ENCODE measurements around the gene PARG.
"Not testable (repeated sequence)": the region's sequence is repeated elsewhere in the genome, so short reads cannot be mapped to it uniquely, and the experiment has no call there.

Gene PARG

DNA sequence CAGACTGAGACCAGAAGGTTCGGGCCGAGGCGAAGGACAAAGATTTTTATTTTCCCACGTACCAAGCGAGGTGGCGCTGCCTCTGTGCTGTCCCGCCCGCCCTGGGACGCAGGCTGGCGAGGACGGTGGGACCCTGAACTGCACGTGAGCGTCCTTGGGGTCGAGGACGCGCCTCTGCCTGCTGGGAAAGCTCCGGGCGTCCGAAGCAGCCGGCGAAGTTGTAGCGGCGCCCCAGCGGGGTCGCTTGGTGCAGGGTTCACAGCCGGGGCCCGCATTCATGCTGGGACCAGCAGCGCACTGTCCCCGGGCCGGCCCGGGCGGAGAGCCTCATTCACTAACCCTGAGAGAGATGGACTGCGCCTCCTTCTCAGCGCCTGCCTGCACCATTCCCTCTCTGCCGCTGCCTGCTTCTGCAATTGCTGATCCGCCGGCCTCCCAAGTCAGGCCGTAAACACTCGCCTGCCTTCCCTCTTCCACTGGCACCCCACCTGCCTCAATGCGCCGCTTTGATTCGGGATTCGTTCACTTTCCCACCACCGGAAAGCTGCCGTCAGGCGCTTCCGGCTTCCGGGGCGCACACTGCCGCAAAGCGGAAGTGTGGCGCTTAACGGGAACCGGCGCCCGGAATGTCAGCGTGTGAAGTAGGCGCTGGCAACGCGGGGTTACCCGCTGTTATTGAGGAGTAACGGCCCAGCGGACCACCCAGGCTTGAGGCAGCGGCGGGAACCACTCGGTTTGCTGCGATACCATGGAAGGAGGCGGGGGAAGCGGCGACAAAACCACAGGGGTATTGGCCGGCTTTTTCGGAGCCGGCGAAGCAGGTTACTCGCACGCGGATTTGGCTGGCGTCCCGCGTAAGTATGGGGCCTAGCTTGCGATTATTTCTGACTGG lies at the start of gene PARG, which contains the start of gene TIMM23B:
Gene PARG, minus strand, starts transcription at position 581 of the 892 bp plus-strand sequence. Its CDS starts 302 bp downstream, at position 279.
Gene TIMM23B, plus strand, starts transcription at position 607 of the 892 bp plus-strand sequence. Its CDS starts 142 bp downstream, at position 749.
- peak; percentile 82 for DNase-seq (ENCODE audit: low read depth)
- H3K4me3 ChIP-seq (replicated peaks; ENCODE audit: low read depth, low read length), result peak within 1 kb of the TSS; percentile 69

DNA sequence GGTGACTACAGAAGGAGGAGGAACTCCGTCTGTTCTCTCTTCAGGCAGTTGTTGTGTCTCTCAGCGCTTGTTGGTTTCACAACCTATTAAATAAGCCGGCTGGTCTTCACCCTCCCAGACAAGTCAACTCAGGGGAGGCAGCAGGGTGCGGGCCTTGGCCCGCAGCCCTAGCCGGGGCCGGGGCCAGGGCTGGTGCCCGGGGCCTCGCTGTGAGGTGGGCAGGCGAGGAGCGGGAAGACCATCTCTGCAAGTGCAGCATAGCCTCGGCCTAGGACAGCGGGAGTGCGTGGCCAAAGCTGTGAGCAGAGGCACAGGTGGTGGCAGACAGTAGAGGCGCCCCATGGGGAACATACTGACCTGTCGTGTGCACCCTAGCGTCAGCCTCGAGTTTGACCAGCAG lies 46.5 kb upstream of the PARG start, which contains the start of gene AGAP6:
Gene AGAP6, plus strand, starts transcription at position 31 of the 400 bp plus-strand sequence. Its CDS starts 310 bp downstream, at position 341.
- H3K4me3 ChIP-seq (replicated peaks; ENCODE audit: low read depth, low read length); DNase-seq (ENCODE audit: low read depth): not testable (repeated sequence)

DNA sequence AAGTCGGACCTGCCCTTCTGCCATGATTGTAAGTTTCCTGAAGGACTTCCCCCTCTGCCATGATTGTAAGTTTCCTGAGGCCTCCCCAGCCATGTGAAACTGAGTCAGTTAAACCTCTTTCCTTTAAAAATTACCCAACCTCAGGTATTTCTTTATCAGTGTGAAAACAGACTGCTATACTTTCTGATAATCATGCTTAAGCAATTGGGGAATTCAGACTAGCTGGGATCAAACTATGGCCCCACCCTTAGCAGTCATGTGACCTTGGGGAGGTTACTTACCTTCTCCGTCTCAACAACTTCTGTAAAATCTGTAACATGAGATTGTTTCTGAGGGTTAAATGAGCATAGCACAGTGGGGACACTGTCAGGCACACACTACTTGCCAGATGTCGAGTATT lies 45.4 kb upstream of the PARG start:
- not testable (repeated sequence) for DNase-seq (ENCODE audit: low read depth)

DNA sequence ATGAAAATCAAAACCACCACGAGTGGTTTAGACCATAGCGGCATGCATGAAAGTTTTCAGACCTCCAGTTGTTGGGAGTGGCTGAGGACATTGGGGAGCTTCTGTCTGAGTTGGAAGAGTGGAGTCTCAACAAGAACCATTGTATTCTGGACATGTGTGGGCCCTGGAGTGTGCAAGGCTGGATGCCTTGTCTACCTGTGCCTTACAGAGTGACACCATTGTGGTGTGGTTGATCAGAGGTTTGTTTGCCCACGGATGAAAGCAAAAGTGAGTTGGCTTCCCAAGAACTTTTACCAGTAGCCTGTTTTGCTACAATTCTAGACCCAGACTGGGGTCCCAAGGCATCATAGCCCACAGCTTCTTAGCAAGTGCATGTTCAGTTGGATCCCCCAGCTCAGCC lies 35.9 kb upstream of the PARG start:
- not testable (repeated sequence) for DNase-seq (ENCODE audit: low read depth); H3K4me3 ChIP-seq (replicated peaks; ENCODE audit: low read depth, low read length)

More for the DNA sequence above, 45.4 kb upstream of the PARG start:
- not testable (repeated sequence) for H3K4me3 ChIP-seq (replicated peaks; ENCODE audit: low read depth, low read length)

DNA sequence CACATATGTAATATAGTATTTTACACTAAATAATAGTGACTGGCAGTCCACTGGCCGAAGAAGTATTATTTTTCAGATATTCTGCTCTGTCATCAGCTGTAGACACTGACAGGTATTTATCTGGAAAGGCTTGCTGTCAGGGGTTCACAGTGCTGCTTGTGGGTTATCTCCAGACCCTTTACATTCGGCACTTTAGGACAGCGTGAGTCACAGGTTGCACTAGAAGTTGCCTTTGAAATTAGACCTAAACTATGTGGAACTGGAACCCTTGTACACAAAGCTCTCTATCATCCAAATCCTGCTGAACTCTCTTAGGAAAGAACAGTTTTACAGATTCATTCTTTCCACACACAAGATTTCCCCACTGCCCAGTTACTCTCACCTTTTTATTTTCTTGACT lies 30.3 kb upstream of the PARG start:
- DNase-seq (ENCODE audit: low read depth); H3K4me3 ChIP-seq (replicated peaks; ENCODE audit: low read depth, low read length): not testable (repeated sequence)

DNA sequence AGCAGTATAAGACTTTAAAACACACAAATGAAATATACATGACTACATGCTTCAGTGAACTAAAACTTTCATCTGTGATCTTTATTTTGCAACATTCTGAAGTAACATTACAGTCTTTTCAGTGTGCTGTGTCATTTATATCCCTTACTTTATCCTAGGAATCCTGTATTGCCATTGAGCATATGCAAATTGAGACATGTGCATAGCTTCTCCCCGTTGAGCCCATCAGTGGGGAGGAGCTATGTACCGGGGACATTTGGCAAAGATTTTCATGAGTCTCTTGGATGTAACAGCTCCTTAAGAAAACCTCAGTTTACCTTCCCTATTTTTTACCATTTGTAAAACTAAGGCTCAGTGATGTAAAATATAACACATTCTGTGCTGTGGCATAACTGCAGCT lies 29.6 kb upstream of the PARG start:
- not testable (repeated sequence) for DNase-seq (ENCODE audit: low read depth); H3K4me3 ChIP-seq (replicated peaks; ENCODE audit: low read depth, low read length)

DNA sequence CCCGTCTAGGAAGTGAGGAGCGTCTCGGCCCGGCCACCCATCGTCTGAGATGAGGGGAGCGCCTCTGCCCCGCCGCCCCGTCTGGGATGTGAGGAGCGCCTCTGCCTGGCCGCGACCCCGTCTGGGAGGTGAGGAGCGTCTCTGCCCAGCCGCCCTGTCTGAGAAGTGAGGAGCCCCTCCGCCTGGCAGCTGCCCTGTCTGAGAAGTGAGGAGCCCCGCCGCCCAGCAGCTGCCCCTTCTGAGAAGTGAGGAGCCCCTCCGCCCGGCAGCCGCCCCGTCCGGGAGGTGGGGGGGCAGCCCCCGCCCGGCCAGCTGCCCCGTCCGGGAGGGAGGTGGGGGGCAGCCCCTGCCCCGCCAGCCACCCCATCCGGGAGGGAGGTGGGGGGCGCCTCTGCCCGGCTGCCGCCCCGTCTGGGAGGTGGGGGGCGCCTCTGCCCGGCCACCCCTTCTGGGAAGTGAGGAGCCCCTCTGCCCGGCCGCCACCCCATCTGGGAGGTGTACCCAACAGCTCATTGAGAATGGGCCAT lies 28.6 kb upstream of the PARG start:
- not testable (repeated sequence) for DNase-seq (ENCODE audit: low read depth); H3K4me3 ChIP-seq (replicated peaks; ENCODE audit: low read depth, low read length)

DNA sequence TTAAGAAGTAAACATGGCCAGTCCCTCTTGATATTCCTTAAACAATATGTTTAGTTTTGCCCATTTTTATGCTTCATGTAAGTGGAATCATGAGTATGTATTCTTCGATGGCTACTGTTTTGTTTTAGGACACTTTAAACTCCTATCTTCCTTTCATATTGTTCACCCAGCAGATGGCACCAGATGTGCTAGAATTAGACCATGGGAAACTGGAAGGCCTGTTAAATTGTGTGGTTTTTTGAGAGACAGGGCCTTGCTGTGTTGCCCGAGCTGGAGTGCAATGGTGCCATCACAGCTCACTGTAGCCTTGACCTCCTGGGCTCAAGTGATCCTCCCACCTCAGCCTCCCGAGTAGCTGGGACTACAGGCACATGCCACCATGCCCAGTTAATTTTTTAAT lies 11.3 kb upstream of the PARG start:
- DNase-seq (ENCODE audit: low read depth), result peak; percentile 26
- H3K4me3 ChIP-seq (replicated peaks; ENCODE audit: low read depth, low read length), result not testable (repeated sequence)
- TF ChIP-seq, protein P1, sequence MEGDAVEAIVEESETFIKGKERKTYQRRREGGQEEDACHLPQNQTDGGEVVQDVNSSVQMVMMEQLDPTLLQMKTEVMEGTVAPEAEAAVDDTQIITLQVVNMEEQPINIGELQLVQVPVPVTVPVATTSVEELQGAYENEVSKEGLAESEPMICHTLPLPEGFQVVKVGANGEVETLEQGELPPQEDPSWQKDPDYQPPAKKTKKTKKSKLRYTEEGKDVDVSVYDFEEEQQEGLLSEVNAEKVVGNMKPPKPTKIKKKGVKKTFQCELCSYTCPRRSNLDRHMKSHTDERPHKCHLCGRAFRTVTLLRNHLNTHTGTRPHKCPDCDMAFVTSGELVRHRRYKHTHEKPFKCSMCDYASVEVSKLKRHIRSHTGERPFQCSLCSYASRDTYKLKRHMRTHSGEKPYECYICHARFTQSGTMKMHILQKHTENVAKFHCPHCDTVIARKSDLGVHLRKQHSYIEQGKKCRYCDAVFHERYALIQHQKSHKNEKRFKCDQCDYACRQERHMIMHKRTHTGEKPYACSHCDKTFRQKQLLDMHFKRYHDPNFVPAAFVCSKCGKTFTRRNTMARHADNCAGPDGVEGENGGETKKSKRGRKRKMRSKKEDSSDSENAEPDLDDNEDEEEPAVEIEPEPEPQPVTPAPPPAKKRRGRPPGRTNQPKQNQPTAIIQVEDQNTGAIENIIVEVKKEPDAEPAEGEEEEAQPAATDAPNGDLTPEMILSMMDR (IDR thresholded peaks at IDR 0.05; ENCODE audit: low read length, missing control alignments), result peak; percentile 3

DNA sequence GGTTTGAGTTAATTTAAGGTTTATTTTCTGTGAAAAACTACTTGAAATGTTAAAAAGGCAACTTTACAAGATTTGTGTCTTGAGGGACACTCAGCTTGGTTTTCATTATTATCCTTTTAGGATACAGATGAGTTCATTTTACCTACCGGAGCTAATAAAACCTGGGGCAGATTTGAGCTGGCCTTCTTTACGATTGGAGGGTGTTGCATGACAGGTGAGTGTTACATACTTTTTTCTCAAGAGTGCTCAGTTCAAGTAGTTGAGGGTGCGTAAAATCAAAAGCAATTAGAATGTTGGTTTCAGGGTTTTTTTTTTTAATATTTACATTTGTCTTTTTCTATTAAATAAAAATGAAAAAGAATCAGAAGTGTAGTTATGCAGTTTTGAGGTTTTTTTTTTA lies 10.2 kb upstream of the PARG start:
- DNase-seq (ENCODE audit: low read depth); H3K4me3 ChIP-seq (replicated peaks; ENCODE audit: low read depth, low read length): not testable (repeated sequence)

DNA sequence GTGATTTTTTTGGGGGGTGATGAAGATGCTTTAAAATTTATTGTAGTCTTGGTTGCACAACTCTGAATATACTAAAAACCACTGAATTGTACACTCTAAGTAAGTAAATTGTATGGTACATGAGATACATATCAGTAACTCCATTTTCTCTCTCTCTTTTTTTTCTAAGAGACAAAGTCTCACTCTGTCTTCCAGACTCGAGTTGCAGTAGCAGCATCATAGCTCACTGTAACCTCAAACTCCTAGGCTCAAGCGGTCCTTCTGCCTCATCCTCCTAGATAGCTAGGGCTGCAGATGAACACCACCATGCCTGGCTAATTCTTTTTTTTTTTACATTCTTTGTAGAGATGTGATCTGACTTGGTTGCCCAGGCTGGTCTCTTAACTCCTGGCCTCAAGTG lies 6.9 kb upstream of the PARG start:
- DNase-seq (ENCODE audit: low read depth); H3K4me3 ChIP-seq (replicated peaks; ENCODE audit: low read depth, low read length): not testable (repeated sequence)

DNA sequence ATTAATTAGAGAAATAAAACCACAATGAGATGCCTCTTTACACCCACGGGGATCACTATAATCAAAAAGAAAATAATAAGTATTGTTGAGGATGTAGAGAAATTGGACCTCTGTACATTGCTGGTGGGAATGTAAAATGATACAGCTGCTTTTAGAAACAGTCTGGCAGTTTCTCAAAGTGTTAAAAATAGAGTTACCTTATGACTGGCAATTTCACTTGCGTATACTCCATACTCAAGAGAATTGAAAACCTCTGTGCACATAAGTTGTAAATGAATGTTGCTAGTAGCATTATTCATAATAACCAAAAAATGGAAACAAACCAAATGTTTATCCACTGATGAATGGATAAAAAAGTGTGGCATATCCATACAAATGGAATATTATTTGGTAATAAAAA lies 6.3 kb upstream of the PARG start:
- not testable (repeated sequence) for DNase-seq (ENCODE audit: low read depth)

DNA sequence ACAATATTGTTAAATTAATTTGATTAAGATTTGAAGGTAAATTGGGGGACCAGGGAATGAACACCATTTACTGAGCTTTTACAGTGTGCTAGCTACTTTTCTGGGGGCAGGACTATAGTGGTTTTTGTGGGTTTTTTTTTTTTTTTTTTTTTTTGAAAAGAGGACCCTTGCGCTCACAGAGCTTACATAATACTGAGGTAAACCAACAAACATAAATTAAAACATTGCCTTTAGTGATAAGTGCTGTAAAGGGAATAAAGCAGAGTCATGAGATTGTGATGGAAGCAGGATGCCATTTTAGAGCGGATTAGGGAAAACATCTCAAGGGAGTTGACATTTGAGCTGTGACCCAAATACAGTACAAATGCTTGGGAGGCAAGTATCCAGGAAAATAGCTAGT lies 1.8 kb upstream of the PARG start:
- not testable (repeated sequence) for DNase-seq (ENCODE audit: low read depth); H3K4me3 ChIP-seq (replicated peaks; ENCODE audit: low read depth, low read length)

More for the DNA sequence above, 6.3 kb upstream of the PARG start:
- not testable (repeated sequence) for H3K4me3 ChIP-seq (replicated peaks; ENCODE audit: low read depth, low read length)

DNA sequence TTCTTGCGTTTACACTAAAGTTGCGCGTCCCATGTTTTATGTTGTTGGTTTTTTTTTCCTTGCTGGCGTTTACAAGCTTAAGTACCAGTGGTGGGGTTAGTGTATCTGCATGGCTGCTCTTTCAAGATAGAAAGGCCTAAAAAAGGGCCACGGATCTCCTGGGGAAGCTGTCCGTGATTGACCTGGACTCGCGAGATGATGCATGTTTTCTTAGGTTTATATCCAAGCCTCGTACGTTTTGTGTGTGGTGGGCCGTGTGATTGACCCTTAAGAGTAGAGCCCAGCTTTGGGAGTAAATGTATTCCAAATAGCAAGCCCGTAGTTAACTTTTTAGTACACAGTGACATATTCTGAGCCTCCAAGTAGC lies 495 bp upstream of the PARG start:
- peak; percentile 18 for DNase-seq (ENCODE audit: low read depth)
- H3K4me3 ChIP-seq (replicated peaks; ENCODE audit: low read depth, low read length), result peak overlapping the region; percentile 69

DNA sequence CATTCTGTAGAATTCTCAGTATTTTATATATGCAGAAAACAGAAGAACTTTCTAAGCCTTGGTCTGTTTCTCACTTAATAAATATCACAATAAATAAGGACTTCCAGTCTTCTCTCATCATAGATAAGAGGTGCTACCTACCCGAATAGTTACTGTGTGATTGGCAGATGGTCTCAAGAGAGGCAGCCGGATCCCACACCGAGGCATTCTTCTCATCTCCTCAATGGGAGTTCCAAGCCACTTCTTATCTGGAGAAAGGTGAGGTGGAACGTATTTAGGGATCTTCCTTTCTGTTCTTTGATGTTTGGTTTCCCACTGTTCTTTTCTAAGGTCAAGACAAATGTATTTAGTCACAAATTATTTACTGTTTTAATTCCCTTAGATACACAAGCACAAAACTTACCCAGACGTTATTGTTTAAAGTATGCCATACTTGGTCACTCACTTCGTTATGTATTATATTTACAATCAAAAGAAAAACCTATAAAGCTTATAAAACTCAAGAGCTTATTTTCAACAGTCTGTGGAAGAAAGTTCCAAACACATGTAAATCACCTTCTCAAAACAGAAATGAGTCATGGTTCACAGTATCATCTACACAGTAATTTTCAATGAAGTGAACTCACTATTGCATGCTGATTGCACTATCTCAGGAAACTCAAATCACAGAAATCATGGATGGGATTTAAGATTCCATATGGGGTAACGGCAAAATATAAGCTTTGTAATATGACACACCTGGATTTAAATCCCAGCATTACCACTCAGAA lies 9.7 kb downstream of the PARG start:
- not testable (repeated sequence) for DNase-seq (ENCODE audit: low read depth); H3K4me3 ChIP-seq (replicated peaks; ENCODE audit: low read depth, low read length)

DNA sequence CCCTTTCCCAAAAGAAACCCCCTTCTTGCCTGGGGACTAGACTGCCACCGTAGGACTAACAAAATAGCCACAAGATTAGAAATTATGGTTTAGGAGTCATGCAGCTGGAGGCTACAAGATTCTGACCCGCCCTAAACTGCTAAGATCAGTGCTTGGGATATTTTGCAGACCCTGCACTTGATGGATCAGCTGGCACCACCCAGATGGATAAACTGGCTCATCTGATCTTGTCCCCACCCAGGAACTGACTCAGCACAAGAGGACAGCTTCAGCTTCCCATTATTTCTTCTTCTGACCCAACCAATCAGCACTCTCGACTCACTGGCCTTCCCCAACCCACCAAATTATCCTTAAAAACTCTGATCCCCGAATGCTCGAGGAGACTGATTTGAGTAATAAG lies 10.6 kb downstream of the PARG start:
- not testable (repeated sequence) for DNase-seq (ENCODE audit: low read depth); H3K4me3 ChIP-seq (replicated peaks; ENCODE audit: low read depth, low read length)

DNA sequence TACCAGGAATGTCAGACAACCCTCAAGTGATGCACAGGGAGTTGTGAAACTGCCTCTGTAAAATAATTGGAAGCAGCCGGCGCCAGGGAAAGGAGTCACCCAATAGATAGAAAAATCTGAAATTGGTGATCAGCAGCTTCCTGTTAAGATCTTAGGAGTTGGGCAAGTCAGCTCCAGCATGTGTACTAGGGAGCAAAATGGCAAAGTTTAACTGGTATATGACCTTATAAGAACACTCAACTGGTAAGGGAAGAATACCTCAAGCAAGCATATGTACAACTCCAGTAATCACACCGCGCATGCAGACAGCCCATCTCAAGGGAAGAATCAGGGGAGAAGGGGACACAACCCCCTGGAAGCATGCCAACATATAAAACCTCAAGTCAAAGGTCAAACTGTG lies 18.3 kb downstream of the PARG start:
- H3K4me3 ChIP-seq (replicated peaks; ENCODE audit: low read depth, low read length); DNase-seq (ENCODE audit: low read depth): not testable (repeated sequence)

DNA sequence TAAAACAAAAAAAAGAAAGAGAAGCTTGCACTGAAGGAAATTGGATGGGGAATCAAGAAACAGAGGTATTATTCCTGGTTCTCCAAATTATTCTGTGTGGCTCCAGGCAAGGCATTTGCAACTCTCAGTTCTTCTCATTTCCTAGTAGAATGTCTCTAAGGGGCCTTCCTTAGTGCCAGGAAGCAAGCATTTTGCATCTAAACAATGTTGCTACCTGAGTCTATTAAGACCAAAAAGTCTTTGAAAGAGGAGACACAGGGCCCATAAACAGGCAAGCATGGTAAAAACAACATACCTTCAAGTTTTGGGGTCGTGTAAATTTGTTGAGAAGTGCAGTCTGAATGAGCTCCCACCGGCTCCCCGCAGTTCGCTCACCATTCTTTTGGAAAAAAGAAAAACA lies 19.8 kb downstream of the PARG start:
- DNase-seq (ENCODE audit: low read depth); H3K4me3 ChIP-seq (replicated peaks; ENCODE audit: low read depth, low read length): not testable (repeated sequence)

DNA sequence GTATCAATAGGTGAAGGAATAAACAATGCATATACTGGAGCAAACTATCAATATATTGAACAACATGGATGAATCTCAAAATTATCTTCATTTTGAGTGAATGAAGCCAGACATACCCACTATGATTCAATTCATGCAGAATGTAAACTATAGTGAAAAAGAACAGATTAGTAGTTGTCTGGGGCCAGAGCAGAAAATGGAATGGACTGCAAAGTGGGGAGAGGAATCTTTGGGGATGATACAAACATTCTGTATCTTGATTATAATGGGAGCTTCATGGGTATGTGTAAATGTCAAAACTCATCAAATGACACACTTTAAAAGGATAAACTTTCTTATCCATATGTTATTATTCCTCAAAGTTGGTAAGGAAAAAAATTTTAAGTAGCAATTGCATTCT lies 23.9 kb downstream of the PARG start:
- not testable (repeated sequence) for H3K4me3 ChIP-seq (replicated peaks; ENCODE audit: low read depth, low read length); DNase-seq (ENCODE audit: low read depth)
